ENCODE results near the gene WFDC9.
"Not testable (repeated sequence)": the region's sequence is repeated elsewhere in the genome, so short reads cannot be mapped to it uniquely, and the experiment has no call there.

Gene WFDC9

GRCh38 chr20:45647441-45648050 is 16.5 kb upstream of the WFDC9 start:
- no peak overlapping the region for H3K9ac ChIP-seq (ENCODE audit: insufficient read length, low read depth)
- TF ChIP-seq SUZ12 (IDR thresholded peaks at IDR 0.05; ENCODE audit: extremely low read depth, insufficient read depth, insufficient read length), result no peak
- no peak for TF ChIP-seq YY1 (IDR thresholded peaks at IDR 0.05; ENCODE audit: insufficient read depth, insufficient read length)
- TF ChIP-seq ZNF274 (IDR thresholded peaks at IDR 0.05; ENCODE audit: low read depth, low read length), result no peak
- peaks cover 33% of the 10 kb centered on the region for H3K9me3 ChIP-seq (ENCODE audit: insufficient read depth, low read length)
- no peaks in the 10 kb centered on the region for H3K4me1 ChIP-seq (ENCODE audit: insufficient read depth, insufficient read length)
- DNase-seq (ENCODE audit: low read depth, low spot score), result no peak
- no peaks in the 10 kb centered on the region for H3K27me3 ChIP-seq (ENCODE audit: insufficient read depth, insufficient read length)
- no peaks in the 10 kb centered on the region for H3K36me3 ChIP-seq (ENCODE audit: insufficient read depth, insufficient read length, low read length)
- H3K4me3 ChIP-seq (ENCODE audit: insufficient read length, low read depth), result no peak overlapping the region

DNA sequence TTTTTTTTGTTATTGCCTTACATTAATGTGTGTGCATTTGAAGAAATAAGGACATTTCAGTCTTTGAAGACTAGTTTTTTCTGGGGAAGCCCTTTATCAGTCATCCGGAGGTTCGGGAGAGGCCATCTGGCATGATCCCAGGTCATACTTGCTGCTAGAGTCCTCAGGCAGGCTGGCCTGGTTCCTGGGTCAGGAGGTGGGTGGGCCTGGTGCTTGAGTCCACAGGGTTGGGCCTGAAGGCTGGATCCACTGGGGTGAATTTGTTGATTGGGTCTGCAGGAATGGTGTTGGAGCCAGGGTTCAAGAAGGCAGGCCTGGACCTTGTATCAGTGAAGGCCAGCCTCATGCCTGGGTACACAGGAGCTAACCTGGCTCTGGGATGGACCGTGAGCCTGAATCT is 15.8 kb upstream of the WFDC9 start:
- Histone ChIP-seq H3K27me3 (ENCODE audit: insufficient read depth, insufficient read length) (no peaks in the 10 kb centered on the region), H3K36me3 (ENCODE audit: insufficient read depth, insufficient read length, low read length) (no peaks in the 10 kb centered on the region), H3K4me3 (ENCODE audit: insufficient read length, low read depth) (no peak overlapping the region), H3K4me1 (ENCODE audit: insufficient read depth, insufficient read length) (no peaks in the 10 kb centered on the region), H3K9ac (ENCODE audit: insufficient read length, low read depth) (no peak overlapping the region), H3K9me3 (ENCODE audit: insufficient read depth, low read length) (peaks cover 32% of the 10 kb centered on the region)
- no peak for DNase-seq (ENCODE audit: low read depth, low spot score)
- TF ChIP-seq SUZ12 (IDR thresholded peaks at IDR 0.05; ENCODE audit: extremely low read depth, insufficient read depth, insufficient read length) (no peak), ZNF274 (IDR thresholded peaks at IDR 0.05; ENCODE audit: low read depth, low read length) (no peak), YY1 (IDR thresholded peaks at IDR 0.05; ENCODE audit: insufficient read depth, insufficient read length) (no peak)

- DNase-seq (ENCODE audit: low read depth, low spot score); H3K27me3 ChIP-seq (ENCODE audit: insufficient read depth, insufficient read length); H3K36me3 ChIP-seq (ENCODE audit: insufficient read depth, insufficient read length, low read length): not testable (repeated sequence)
Measured at GRCh38 chr20:45645869-45646268, 14.8 kb upstream of the WFDC9 start.

GRCh38 chr20:45641076-45641475 is 10.0 kb upstream of the WFDC9 start:
- H3K9ac ChIP-seq (ENCODE audit: insufficient read length, low read depth); H3K4me3 ChIP-seq (ENCODE audit: insufficient read length, low read depth); H3K36me3 ChIP-seq (ENCODE audit: insufficient read depth, insufficient read length, low read length); DNase-seq (ENCODE audit: low read depth, low spot score); H3K27me3 ChIP-seq (ENCODE audit: insufficient read depth, insufficient read length); H3K9me3 ChIP-seq (ENCODE audit: insufficient read depth, low read length); H3K4me1 ChIP-seq (ENCODE audit: insufficient read depth, insufficient read length): not testable (repeated sequence)

More at GRCh38 chr20:45645869-45646268, 14.8 kb upstream of the WFDC9 start:
- not testable (repeated sequence) for H3K9ac ChIP-seq (ENCODE audit: insufficient read length, low read depth); H3K4me3 ChIP-seq (ENCODE audit: insufficient read length, low read depth); H3K4me1 ChIP-seq (ENCODE audit: insufficient read depth, insufficient read length)
- peaks cover 22% of the 10 kb centered on the region for H3K9me3 ChIP-seq (ENCODE audit: insufficient read depth, low read length)

GRCh38 chr20:45639687-45640086 is 8.6 kb upstream of the WFDC9 start:
- Histone ChIP-seq H3K4me3 (ENCODE audit: insufficient read length, low read depth) (no peak overlapping the region), H3K9me3 (ENCODE audit: insufficient read depth, low read length) (no peaks in the 10 kb centered on the region; the same call in none of the 2 replicates), H3K4me1 (ENCODE audit: insufficient read depth, insufficient read length) (no peaks in the 10 kb centered on the region), H3K9ac (ENCODE audit: insufficient read length, low read depth) (no peak overlapping the region), H3K27me3 (ENCODE audit: insufficient read depth, insufficient read length) (no peaks in the 10 kb centered on the region), H3K36me3 (ENCODE audit: insufficient read depth, insufficient read length, low read length) (no peaks in the 10 kb centered on the region)
- no peak for DNase-seq (ENCODE audit: low read depth, low spot score)
- no peak for TF ChIP-seq ZNF274 (IDR thresholded peaks at IDR 0.05; ENCODE audit: low read depth, low read length)
- no peak for TF ChIP-seq SUZ12 (IDR thresholded peaks at IDR 0.05; ENCODE audit: extremely low read depth, insufficient read depth, insufficient read length)
- TF ChIP-seq YY1 (IDR thresholded peaks at IDR 0.05; ENCODE audit: insufficient read depth, insufficient read length), result no peak

- TF ChIP-seq ZNF274 (IDR thresholded peaks at IDR 0.05; ENCODE audit: low read depth, low read length) (no peak), YY1 (IDR thresholded peaks at IDR 0.05; ENCODE audit: insufficient read depth, insufficient read length) (no peak), SUZ12 (IDR thresholded peaks at IDR 0.05; ENCODE audit: extremely low read depth, insufficient read depth, insufficient read length) (no peak)
- H3K27me3 ChIP-seq (ENCODE audit: insufficient read depth, insufficient read length), result no peaks in the 10 kb centered on the region
Measured at GRCh38 chr20:45636513-45636912, 5.4 kb upstream of the WFDC9 start.

DNA sequence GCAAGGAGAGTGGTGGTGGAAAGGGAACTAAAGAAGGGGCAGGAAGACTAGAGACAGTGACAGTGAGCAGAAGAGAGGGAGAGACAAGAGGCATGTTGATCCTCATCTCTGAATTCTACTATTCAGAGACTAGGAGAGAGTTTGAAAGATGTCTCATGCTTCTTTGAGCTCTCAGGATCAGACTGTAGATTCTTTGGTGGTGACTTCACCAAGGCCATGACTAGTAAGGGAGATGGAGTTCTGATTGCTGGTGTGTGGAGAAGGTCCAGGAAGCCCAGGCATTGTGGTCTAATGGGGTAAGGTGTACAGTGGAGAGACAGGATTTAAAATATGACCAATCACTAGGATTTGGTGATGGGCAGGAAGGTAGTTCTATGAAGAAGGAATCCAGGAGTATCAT is 713 bp downstream of the WFDC9 start:
- Histone ChIP-seq H3K4me1 (ENCODE audit: insufficient read depth, insufficient read length) (no peaks in the 10 kb centered on the region), H3K4me3 (ENCODE audit: insufficient read length, low read depth) (no peak overlapping the region), H3K27me3 (ENCODE audit: insufficient read depth, insufficient read length) (no peaks in the 10 kb centered on the region), H3K9me3 (ENCODE audit: insufficient read depth, low read length) (no peaks in the 10 kb centered on the region), H3K9ac (ENCODE audit: insufficient read length, low read depth) (no peak overlapping the region), H3K36me3 (ENCODE audit: insufficient read depth, insufficient read length, low read length) (no peaks in the 10 kb centered on the region)
- no peak for TF ChIP-seq ZNF274 (IDR thresholded peaks at IDR 0.05; ENCODE audit: low read depth, low read length)
- TF ChIP-seq SUZ12 (IDR thresholded peaks at IDR 0.05; ENCODE audit: extremely low read depth, insufficient read depth, insufficient read length), result no peak
- TF ChIP-seq YY1 (IDR thresholded peaks at IDR 0.05; ENCODE audit: insufficient read depth, insufficient read length), result no peak
- no peak for DNase-seq (ENCODE audit: low read depth, low spot score)

More at GRCh38 chr20:45636513-45636912, 5.4 kb upstream of the WFDC9 start:
- H3K36me3 ChIP-seq (ENCODE audit: insufficient read depth, insufficient read length, low read length), result no peaks in the 10 kb centered on the region
- H3K9ac ChIP-seq (ENCODE audit: insufficient read length, low read depth), result no peak overlapping the region
- no peak overlapping the region for H3K4me3 ChIP-seq (ENCODE audit: insufficient read length, low read depth)
- no peaks in the 10 kb centered on the region for H3K4me1 ChIP-seq (ENCODE audit: insufficient read depth, insufficient read length)
- DNase-seq (ENCODE audit: low read depth, low spot score), result no peak
- H3K9me3 ChIP-seq (ENCODE audit: insufficient read depth, low read length), result no peaks in the 10 kb centered on the region; the same call in 1 of the 2 replicates

All from NT2/D1 (cell line).